ENCODE results near the gene MSH2.

MSH2 gene

DNA sequence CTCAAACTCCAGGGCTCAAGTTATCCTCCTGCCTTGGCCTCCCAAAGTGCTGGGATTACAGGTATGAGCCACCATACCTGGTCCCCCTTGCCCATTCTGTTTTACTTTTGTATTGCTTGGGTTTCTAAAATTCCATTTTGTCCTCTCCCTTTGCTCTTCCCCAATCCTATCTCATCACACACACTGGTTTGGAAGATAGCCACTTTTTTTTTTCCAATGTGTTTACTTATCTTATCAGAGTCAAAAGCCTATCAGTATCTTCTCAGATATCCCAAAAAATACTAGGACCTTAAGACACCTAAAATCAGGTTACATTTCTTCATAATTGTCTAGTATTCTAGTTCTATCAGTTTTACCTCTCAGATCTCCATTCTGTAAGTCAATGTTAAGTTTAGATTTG, 56.1 kb downstream of the MSH2 start:
- DNase-seq (ENCODE audit: low read depth) = no peak
- no peak overlapping the region for H3K4me3 ChIP-seq (ENCODE audit: low read depth, low read length)

GRCh38 chr2:47460766-47461165, 57.8 kb downstream of the MSH2 start:
- DNase-seq (ENCODE audit: low read depth) = no peak
- no peak overlapping the region for H3K4me3 ChIP-seq (ENCODE audit: low read depth, low read length)

GRCh38 chr2:47471429-47472116, 68.6 kb downstream of the MSH2 start:
- no peak overlapping the region for H3K4me3 ChIP-seq (ENCODE audit: low read depth, low read length)
- no peak for DNase-seq (ENCODE audit: low read depth)

DNA sequence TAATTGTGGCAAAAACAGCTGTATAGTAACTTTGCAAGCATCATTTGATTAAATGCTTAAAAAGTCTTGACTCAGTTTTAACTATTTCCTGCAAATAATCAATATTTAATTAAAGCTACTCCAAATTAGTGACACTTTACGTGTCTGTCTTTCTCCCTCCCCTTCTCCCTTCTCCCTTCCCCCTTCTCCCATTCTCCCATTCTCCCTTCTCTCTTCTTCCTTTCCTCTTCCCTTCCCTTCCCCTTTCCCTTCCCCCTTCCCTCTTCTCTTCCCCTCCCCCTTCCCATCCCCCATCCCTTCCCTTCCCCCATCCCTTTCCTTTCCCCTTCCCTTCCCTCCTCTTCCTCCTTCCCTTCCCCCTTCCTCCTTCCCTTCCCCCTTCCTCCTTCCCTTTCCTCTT, 76.9 kb downstream of the MSH2 start:
- no peak for DNase-seq (ENCODE audit: low read depth)
- H3K4me3 ChIP-seq (ENCODE audit: low read depth, low read length) = no peak overlapping the region

- DNase-seq (ENCODE audit: low read depth) = no peak
- H3K4me3 ChIP-seq (ENCODE audit: low read depth, low read length) = no peak overlapping the region
Observed at GRCh38 chr2:47483191-47483590, 80.2 kb downstream of the MSH2 start.

DNA sequence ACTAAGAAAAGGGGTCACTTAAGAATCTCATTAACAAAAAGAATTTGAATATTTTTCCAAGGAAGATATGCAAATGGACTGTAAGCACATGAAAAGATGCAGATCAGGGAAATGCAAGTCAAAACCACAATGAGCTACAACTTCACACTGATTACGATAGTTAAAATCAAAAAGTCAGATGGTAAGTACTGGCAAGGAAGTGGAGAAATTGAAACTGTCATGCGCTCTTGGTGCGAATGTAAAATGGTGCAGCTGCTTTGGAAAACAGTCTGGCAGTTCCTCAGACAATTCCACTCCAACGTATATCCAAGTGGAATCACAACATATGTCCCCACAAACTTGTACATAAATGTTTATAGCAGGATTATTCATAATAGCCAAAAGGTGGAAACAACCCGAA, 81.4 kb downstream of the MSH2 start:
- DNase-seq (ENCODE audit: low read depth) = no peak
- no peak overlapping the region for H3K4me3 ChIP-seq (ENCODE audit: low read depth, low read length)

- no peak for DNase-seq (ENCODE audit: low read depth)
Observed at GRCh38 chr2:47485177-47485576, 82.2 kb downstream of the MSH2 start.

DNA sequence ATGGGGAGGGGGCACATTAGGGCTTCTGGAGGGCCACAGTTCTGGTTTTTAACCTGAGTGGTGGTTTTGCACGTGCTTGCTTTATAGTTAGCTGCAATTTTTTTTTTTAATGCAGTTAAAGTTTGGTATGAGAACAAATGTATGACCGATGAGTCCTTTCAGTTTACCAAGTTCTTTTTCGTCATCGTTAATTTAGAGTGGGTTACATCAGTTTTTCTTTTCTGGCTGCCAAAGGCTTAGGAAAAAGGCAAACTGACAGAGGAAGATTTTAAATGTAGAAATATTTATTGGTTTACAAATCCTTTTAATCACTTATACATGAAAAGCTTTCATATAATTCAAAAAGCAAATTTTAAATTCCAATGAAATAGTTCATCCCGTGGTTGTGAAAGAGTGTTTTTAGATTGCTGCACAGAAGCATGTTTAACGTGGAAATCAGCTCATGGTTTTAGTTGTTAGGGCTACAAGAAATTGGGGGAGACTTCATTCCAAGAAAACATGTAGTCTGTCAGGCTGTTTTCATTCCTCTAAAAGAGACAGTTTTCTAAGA, 82.9 kb downstream of the MSH2 start:
- no peak for DNase-seq (ENCODE audit: low read depth)
- H3K4me3 ChIP-seq (ENCODE audit: low read depth, low read length) = no peak overlapping the region

More at GRCh38 chr2:47485177-47485576, 82.2 kb downstream of the MSH2 start:
- no peak overlapping the region for H3K4me3 ChIP-seq (ENCODE audit: low read depth, low read length)

DNA sequence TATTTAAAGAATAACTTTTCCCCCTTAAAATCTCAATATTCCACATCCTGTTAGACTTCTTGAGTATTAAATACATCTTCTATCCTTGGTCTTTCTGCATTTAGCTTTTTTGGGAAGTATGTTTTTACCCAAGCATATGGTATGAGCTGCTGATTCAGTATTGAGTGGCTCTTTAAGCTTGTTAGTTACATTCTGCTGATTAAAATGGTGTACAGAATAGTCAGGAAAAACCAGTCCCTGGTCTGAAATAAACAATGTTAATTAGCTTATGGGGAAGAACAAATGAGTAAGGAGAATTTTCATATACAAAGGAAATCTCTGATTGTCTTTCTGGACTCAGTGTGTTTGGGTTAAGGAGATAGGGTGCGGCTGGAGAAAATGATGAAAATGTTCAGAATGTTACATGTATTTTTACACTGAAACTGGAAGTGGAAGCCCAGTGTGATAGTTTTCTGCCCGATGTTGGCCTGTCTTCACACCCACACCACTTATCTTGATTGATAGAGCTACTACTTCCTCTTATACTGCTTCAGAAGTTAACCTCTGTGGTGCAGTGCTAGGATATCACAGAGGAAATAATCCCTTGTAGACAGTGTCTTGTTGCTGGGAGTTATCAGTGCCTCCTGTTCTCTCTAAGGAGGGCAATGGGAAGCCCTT, 84.0 kb downstream of the MSH2 start:
- no peak overlapping the region for H3K4me3 ChIP-seq (ENCODE audit: low read depth, low read length)
- no peak for DNase-seq (ENCODE audit: low read depth)

DNA sequence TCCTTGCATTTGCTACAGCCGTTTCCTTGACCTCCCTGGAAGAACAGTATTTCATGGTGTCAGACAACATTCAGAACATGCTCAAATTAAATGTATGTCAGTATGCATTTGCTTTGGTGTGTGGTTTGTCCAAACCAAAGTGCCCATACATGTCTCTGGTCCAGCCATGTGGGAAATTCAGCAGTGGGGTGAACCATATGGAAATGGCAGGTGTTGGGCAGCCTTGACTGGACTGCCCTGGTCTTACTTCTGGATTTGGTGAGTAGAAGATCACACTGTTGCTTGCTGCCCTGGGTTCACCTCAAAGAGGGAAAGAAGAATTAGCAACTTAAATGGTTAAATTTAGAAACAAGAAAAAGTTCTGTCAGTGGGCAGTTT, 84.5 kb downstream of the MSH2 start:
- H3K4me3 ChIP-seq (ENCODE audit: low read depth, low read length) = no peak overlapping the region
- DNase-seq (ENCODE audit: low read depth) = no peak

GRCh38 chr2:47488870-47489584, 86.1 kb downstream of the MSH2 start:
- no peak overlapping the region for H3K4me3 ChIP-seq (ENCODE audit: low read depth, low read length)
- peak; percentile 70 for DNase-seq (ENCODE audit: low read depth)

GRCh38 chr2:47490406-47490805, 87.5 kb downstream of the MSH2 start:
- H3K4me3 ChIP-seq (ENCODE audit: low read depth, low read length) = no peak overlapping the region
- DNase-seq (ENCODE audit: low read depth) = no peak

DNA sequence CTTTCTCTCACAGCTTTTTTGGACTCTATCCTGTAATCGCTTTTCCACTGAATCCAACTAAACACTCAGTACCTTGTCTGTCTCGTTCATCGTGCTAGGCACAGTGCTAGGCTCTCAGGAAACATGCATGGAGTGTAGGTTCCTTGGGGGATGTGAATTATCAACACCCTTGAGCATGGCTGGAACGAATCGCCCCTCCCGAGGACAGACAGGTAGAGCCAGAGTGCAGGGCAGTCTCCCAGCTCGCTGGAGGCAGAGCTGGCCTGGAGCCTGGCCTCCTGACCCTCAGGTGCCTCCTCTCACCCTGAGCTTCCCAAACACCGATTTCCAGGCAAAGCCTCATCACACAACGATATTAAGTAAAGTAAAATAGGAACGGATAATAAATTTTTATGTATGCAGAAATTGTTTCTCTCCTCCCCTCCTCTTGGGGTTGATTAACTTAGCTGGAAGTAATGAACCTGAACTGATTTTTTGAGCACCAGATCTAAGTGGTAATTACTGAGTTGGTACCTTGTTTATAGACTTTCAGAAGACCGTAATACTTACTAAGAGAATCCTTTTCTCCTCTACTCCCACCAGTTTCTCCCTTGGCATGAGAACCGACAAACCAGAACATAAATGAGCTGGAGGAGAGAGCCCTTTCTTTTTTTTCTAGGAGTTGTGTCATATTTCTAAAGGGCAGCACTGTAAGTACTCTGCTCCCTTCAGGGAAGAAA, 90.5 kb downstream of the MSH2 start:
- no peak for DNase-seq (ENCODE audit: low read depth)
- H3K4me3 ChIP-seq (ENCODE audit: low read depth, low read length) = no peak overlapping the region

DNA sequence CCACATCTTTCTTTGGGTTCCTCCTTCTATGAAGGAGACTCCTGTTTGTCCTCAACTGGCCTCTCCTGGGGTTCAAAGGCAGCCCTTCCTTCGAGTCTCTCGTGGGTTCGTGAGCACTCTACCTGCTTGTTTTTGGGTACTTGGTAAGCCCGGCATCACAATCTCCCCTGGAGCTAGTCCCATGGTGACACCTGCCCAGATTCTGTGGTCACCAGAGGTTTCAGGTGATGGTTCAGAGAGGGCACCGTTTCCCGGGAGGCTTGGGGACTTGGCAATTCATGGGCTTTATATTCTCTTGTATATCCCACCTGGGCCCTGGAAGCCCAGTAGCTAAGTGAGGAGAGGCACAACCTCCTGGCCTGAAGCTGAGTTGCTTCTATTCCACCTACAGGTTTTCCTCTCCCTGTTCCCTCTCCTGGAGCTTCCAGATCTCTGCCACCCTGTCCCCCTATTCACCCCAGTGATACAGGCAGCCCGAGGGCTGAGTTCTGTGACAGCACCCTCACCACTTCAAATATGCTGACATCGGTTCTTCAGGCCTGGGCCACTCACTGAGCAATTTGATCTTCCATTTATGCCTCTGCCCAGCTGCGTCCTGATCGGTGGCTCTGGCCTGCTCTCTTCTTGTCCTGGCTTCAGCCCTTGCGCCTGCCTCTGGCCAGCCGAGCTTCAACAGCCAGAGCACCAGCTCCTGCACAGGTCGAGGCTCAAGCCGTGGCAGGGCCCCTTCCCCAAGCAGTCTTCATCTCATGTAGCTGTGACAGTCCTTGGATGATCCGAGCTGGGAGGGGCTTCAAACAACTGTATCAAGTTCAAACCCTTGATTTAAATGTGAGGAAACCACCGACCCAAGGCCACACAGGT, 91.5 kb downstream of the MSH2 start:
- no peak overlapping the region for H3K4me3 ChIP-seq (ENCODE audit: low read depth, low read length)
- DNase-seq (ENCODE audit: low read depth) = no peak

GRCh38 chr2:47497843-47498460, 95.0 kb downstream of the MSH2 start:
- DNase-seq (ENCODE audit: low read depth) = no peak
- H3K4me3 ChIP-seq (ENCODE audit: low read depth, low read length) = no peak overlapping the region

DNA sequence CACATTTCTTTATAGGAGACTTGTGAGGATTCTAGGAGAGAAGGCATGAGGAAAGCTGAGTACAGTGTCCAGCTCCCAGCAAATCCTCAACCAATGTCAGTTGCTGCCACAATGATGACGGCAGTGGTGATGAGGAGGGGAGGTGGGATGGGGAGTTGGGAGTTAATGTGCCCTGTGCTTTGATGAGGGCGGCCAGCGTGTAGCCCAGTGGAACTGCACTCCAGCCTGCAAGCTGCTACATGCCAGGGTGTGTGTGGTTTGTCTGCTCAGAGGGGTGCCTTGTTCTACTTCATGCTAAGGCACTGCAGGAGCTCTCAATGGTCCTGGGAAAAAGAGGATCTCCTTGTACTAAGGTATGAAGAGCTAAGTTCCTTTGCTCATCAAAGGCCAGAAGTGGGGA, 96.1 kb downstream of the MSH2 start:
- no peak for DNase-seq (ENCODE audit: low read depth)
- no peak overlapping the region for H3K4me3 ChIP-seq (ENCODE audit: low read depth, low read length)

DNA sequence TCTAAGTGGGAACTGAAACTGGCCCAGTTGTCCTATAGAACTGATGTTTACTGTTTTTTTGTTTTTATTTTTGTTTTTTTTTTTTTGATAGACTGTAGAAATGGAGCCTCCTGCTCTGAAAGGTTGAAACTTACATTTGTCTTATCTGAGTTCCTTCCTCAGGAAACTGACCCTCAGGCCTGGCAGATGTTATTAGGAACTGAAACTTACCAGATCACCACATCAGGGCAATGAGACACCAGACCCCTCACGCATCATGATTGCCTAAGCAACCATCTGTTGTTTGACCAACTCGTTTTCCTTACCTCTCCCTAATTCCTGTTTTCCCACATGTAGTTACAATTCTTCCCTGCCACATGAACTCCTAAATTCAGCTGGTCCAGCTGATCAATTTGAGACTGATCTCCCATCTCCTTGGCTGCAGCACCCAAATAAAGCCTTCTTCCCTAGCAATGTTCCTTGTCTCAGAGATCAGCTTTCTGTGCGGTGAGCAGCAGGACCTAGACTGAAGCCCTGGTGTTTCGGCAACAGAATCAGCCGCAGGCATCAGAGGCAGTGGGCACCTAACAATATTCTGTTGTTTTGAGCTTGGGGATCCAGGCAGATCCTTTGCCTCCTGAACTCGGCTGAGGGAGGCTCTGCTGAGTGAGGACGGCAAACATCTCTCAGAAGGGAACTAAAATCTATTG, 96.8 kb downstream of the MSH2 start:
- no peak overlapping the region for H3K4me3 ChIP-seq (ENCODE audit: low read depth, low read length)
- no peak for DNase-seq (ENCODE audit: low read depth)

Data from skeletal muscle cell (primary cell).